Retinal pigment epithelial cell (primary cell): ENCODE measurements around the gene TSPAN15.

ENCODE experiments used
- DNase-seq: peaks from one replicate; pipeline ENCODE4 v3.0.0-alpha.2; 2010; ENCODE audit warnings: low read depth
- H3K4me3 ChIP-seq: 2 replicates; pipeline ENCODE4 v1.5.1; 2011; ENCODE audit warnings: mild to moderate bottlenecking, low read length, control low read depth, moderate library complexity
- TF ChIP-seq, protein P1 (sequence below): conservative IDR thresholded peaks from 2 replicates; pipeline ENCODE4 v1.5.1; 2011; ENCODE audit warnings: low read depth, low read length, control low read depth, inconsistent platforms

Gene TSPAN15

DNA sequence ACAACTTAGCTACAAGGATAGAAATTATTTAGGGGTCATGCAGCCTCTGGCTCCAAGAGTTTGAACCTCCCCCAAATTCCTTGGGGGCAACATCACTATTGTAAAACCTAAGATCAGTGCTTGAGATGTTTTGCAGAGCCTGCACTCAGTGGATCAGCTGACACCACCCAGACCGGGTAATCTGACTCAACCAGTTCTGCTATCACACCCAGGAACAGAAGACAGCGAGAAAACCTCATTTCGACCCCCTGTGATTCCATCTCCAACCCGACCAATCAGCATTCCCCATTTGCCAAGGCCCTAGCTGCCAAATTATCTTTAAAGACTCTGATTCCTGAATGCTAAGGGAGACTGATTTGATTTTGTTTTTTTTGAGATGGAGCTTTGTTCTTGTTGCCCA is 39.8 kb upstream of the TSPAN15 start:
- no peak for DNase-seq
- H3K4me3 ChIP-seq, result no peak overlapping the region
- TF ChIP-seq, protein P1, sequence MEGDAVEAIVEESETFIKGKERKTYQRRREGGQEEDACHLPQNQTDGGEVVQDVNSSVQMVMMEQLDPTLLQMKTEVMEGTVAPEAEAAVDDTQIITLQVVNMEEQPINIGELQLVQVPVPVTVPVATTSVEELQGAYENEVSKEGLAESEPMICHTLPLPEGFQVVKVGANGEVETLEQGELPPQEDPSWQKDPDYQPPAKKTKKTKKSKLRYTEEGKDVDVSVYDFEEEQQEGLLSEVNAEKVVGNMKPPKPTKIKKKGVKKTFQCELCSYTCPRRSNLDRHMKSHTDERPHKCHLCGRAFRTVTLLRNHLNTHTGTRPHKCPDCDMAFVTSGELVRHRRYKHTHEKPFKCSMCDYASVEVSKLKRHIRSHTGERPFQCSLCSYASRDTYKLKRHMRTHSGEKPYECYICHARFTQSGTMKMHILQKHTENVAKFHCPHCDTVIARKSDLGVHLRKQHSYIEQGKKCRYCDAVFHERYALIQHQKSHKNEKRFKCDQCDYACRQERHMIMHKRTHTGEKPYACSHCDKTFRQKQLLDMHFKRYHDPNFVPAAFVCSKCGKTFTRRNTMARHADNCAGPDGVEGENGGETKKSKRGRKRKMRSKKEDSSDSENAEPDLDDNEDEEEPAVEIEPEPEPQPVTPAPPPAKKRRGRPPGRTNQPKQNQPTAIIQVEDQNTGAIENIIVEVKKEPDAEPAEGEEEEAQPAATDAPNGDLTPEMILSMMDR, result no peak

DNA sequence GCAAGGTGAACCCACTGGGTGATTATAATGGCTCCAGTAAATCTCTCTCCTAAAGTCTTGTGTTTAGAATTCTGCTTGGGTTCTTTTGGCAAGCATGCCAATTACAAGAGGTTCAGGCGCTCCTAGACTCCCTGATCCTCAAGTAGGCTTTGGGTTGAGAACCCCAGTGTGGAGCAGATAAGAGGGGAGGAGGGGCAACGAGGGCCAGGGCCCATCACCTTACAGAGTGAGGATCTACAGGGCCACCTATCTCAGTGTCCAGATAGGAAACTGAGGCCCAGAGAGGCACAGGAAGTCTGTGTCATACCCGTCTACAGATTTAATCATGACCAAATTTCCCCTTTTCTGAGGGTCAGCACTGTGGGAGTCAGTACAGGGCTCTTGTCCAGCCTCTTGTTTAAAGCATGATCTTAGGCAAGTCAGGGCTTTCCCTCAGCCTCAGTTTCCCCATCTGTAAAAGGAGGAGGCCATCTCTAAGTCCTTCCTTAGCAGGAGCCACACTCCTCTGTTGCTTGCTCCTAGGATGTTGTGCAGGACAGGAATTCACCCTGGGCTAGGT is 39.0 kb upstream of the TSPAN15 start:
- no peak for DNase-seq
- TF ChIP-seq, protein P1, result no peak
- H3K4me3 ChIP-seq, result no peak overlapping the region

DNA sequence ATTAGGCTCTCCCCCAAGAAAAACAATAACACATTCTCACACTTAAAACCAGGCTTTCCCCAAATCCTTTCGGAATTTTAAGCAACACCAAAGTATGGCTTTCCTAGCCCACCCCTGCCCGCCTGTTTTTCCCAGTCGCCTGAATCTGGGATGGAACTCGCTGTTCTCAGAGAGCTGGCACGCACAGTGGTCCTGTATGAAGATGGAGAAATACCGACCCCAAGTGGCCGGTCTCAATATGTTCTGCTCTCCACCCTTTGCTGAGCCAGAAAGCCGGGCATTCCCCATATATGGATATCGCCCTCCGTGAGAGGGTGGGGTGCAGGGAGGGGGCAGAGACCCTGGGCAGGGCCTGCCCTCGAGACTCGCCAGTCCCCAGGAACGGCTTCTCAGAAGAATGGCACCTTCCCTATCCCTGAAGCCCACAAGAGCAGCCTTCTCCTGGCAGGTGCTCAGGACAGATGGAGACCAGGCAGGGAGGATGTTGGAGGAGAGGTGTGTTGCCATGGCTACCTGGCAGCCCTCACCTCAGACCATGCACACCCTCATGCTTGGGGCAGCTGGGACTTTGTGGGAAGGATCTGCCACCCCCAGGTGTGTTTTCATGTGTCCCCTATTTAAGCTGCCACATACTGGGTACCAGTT is 37.9 kb upstream of the TSPAN15 start:
- no peak overlapping the region for H3K4me3 ChIP-seq
- TF ChIP-seq, protein P1, result peak; percentile 74
- DNase-seq, result peak; percentile 14

DNA sequence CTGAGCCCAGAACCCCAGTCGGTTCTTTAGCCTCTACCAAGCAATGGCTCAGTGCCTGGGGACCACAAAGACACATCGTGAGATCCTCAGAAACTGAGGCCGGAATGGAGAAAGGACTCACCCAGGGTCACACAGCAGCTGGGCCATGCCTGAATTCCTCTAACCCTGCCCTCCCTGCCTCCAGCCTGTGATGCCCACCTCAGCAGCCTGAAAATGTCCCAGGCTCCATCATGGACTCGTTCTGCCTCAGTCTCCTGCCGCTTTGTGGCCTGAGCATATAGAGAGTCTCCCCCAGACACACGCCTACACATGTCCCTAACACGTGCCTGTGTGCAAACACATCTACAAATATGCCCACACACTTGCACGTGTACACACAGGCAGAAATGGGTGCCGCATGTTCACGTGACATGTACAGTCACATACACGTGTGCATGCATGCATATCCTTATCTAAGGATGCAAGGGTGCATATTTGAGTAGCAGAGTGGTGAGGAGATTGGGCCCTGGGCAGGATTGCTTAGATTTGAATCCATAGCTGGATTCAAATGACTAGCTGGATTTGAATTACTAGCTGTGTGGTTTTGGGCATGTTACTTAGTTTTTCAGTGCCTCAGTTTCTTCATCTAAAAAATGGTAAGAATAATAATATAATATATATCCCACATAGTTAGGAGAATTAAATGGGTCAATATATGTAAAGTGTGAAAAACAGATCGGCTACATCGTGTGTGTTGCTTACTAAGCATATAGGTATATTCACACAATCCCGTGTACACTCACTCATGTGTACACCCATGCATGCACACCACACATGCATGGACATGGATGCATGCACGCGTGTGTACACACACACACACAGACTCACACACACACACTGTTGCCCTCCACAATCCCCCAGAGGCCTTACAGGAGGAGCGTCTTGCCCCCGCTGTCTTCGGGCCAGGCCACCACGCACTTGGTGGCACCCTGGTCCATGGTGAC is 36.9 kb upstream of the TSPAN15 start:
- no peak for DNase-seq
- TF ChIP-seq, protein P1, result no peak
- H3K4me3 ChIP-seq, result no peak overlapping the region

DNA sequence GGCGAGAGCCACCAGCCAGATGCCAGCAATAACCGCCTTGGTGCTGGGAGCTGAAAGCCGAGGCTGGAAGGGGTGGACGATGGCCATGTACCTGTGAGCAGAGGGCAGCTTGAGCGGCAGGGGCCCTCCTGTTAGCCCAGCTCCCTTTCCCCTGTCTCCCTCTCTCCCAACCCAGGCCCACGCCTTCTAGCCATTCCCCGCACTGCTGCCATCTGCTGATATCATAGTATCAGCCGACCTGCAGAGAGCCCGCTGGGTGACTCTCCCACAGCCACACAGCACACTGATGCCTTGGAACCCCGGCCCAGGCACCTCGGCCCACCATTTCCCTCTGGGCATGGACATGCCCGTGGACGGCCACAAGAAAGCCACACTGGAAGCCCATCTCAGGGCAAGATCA is 36.2 kb upstream of the TSPAN15 start:
- DNase-seq, result no peak
- TF ChIP-seq, protein P1, result no peak
- no peak overlapping the region for H3K4me3 ChIP-seq

DNA sequence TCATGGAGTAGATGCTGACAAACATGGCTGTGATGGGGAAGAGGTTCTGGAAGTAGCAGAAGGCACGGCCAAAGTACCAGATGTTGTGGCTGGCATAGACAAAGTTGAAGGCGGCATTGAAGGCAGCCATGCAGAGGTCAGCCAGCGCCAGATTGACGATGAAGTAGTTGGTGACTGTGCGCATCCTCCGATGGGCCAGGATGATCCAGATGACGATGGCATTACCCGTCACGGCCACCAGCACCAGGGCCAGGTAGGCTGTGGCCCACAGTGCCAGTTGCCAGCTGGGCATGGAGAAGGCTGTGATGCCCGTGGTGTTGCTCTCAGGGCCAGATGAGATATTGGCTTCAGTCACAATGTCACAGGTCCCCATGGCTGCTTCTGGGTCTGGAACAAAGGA is 35.3 kb upstream of the TSPAN15 start:
- DNase-seq, result no peak
- no peak overlapping the region for H3K4me3 ChIP-seq
- TF ChIP-seq, protein P1, result no peak
